Osteoblast (primary cell): ENCODE data around the gene HELZ. TPM values are rescaled to one million over a fixed set of nuclear protein-coding genes. Genes with fewer than 3 reads are reported as not detected.
"Not testable (repeated sequence)": the region's sequence is repeated elsewhere in the genome, so short reads cannot be mapped to it uniquely, and the experiment has no call there.

Source experiments
- DNase-seq: peaks from one replicate; pipeline ENCODE4 v3.0.0; 2011; ENCODE audit warnings: low spot score, mixed read lengths; ENCODE audit not compliant: insufficient read length; ENCODE audit errors: missing footprints
- H2AFZ ChIP-seq: 2 replicates; pipeline ENCODE4 v1.6.0; 2011; ENCODE audit warnings: mild to moderate bottlenecking, low read length
- H3K27ac ChIP-seq: 2 replicates; pipeline ENCODE4 v1.5.1; 2011; ENCODE audit warnings: mild to moderate bottlenecking, low read depth, low read length, moderate library complexity
- H3K27me3 ChIP-seq: 2 replicates; pipeline ENCODE4 v1.6.0; 2012; ENCODE audit warnings: mild to moderate bottlenecking, control low read depth, inconsistent platforms, low read length, moderate library complexity; ENCODE audit not compliant: insufficient read depth
- H3K36me3 ChIP-seq: 2 replicates; pipeline ENCODE4 v1.5.1; 2011; ENCODE audit warnings: mild to moderate bottlenecking, low read length, control low read depth, moderate library complexity; ENCODE audit not compliant: insufficient read depth
- H3K4me1 ChIP-seq: 2 replicates; pipeline ENCODE4 v1.5.1; 2011; ENCODE audit warnings: mild to moderate bottlenecking, low read length, control low read depth, moderate library complexity; ENCODE audit not compliant: insufficient read depth
- H3K4me2 ChIP-seq: 2 replicates; pipeline ENCODE4 v1.6.0; 2011; ENCODE audit warnings: mild to moderate bottlenecking, low read length; ENCODE audit not compliant: insufficient read depth
- H3K4me3 ChIP-seq: fragments of 200-600 bp; sonication (generic); 3 replicates; pipeline ENCODE4 v1.5.1; 2012; ENCODE audit warnings: mild to moderate bottlenecking, low read length, inconsistent platforms; ENCODE audit not compliant: insufficient read depth
- H3K79me2 ChIP-seq: 2 replicates; pipeline ENCODE4 v1.6.0; 2012; ENCODE audit warnings: mild to moderate bottlenecking, low read length, control low read depth, inconsistent platforms; ENCODE audit not compliant: insufficient read depth
- H3K9me3 ChIP-seq: 2 replicates; pipeline ENCODE4 v1.5.1; 2011; ENCODE audit warnings: low read depth, low read length, control low read depth
- H4K20me1 ChIP-seq: 2 replicates; pipeline ENCODE4 v1.6.0; 2012; ENCODE audit warnings: mild to moderate bottlenecking, low read length, control low read depth; ENCODE audit not compliant: insufficient read depth
- total RNA-seq: library from RNA; depleted of rRNA; stranded (reverse); fragments of >200 nt; gene quantifications from 2 replicates; pipeline ENCODE4 v1.2.3, GENCODE V29; 2012
- TF ChIP-seq, protein P1 (sequence below): IDR thresholded peaks from 2 replicates; pipeline ENCODE4 v1.5.1; 2011; ENCODE audit warnings: mild to moderate bottlenecking, low read depth, low read length, moderate library complexity; ENCODE audit errors: extremely low read depth

HELZ gene
- total RNA-seq, 1 donor, result 56.8 TPM

- no peak overlapping the region for H3K4me2 ChIP-seq
- DNase-seq, result no peak
- H3K27ac ChIP-seq, result no peak overlapping the region
- no peaks in the 10 kb centered on the region for H3K27me3 ChIP-seq
- H3K79me2 ChIP-seq, result no peaks in the 10 kb centered on the region
- H4K20me1 ChIP-seq, result peaks cover 2% of the 10 kb centered on the region
- H3K9me3 ChIP-seq, result no peaks in the 10 kb centered on the region
- peaks cover 7% of the 10 kb centered on the region for H3K4me1 ChIP-seq
- no peak overlapping the region for H3K4me3 ChIP-seq
- TF ChIP-seq, protein P1, sequence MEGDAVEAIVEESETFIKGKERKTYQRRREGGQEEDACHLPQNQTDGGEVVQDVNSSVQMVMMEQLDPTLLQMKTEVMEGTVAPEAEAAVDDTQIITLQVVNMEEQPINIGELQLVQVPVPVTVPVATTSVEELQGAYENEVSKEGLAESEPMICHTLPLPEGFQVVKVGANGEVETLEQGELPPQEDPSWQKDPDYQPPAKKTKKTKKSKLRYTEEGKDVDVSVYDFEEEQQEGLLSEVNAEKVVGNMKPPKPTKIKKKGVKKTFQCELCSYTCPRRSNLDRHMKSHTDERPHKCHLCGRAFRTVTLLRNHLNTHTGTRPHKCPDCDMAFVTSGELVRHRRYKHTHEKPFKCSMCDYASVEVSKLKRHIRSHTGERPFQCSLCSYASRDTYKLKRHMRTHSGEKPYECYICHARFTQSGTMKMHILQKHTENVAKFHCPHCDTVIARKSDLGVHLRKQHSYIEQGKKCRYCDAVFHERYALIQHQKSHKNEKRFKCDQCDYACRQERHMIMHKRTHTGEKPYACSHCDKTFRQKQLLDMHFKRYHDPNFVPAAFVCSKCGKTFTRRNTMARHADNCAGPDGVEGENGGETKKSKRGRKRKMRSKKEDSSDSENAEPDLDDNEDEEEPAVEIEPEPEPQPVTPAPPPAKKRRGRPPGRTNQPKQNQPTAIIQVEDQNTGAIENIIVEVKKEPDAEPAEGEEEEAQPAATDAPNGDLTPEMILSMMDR, result no peak
- peaks cover 39% of the 10 kb centered on the region for H3K36me3 ChIP-seq
- H2AFZ ChIP-seq, result no peak overlapping the region
Observed at GRCh38 chr17:67109111-67109510, 135.9 kb downstream of the HELZ start.

DNA sequence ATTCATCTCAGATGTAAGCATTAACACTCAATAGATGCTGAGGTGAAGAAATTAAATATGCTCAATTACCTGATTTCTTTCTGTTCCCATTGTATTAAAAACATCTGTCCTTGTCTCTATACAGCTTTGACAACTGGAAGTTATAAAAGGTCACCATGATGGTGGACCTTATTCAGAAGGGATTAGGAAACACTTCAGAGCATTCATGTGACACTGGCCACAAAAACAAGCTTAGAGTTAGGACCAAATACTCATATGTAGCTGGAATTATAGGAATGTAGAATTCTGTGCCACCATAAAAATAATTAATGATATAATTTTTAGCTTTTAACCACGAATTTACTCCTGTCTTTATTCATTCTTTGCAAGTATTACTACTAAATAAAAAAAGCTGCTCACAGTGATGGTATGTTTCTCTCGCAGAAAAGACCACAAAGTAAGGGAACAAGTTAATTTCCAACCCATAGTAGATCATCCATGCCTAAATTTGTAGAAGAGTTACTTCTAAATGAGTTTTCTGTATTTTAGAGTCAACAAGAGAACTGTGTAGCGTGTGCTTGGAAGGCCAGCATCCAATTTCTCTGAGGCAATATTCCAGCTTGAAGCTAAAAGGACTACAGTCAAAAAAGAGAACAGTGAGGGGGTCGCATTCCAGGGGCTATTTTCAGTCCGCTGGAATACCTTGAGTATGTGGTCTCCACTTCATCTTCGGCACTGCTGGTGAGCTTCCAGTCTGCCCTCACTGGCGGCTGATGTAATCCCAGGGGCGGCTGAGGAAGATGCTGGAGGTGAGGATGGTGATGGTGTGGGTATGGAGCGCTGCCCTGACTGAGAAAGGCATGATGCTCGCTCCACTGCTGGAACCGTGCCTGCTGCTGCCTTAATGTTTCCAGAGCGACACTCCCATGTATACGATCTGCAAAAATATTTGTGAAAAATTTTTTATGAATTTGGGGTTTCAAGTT, 136.9 kb downstream of the HELZ start:
- peaks cover 8% of the 10 kb centered on the region for H3K79me2 ChIP-seq
- DNase-seq, result no peak
- no peak overlapping the region for H3K27ac ChIP-seq
- no peak overlapping the region for H3K4me3 ChIP-seq
- H3K4me1 ChIP-seq, result peaks cover 7% of the 10 kb centered on the region
- no peaks in the 10 kb centered on the region for H3K9me3 ChIP-seq
- H3K27me3 ChIP-seq, result no peaks in the 10 kb centered on the region
- peaks cover 2% of the 10 kb centered on the region for H4K20me1 ChIP-seq
- H3K36me3 ChIP-seq, result peaks cover 33% of the 10 kb centered on the region
- no peak overlapping the region for H2AFZ ChIP-seq
- no peak overlapping the region for H3K4me2 ChIP-seq
- TF ChIP-seq, protein P1, result no peak

- no peak overlapping the region for H3K4me2 ChIP-seq
- DNase-seq, result no peak
- peaks cover 11% of the 10 kb centered on the region for H3K79me2 ChIP-seq
- no peak overlapping the region for H3K27ac ChIP-seq
- H3K4me3 ChIP-seq, result no peak overlapping the region
- H3K9me3 ChIP-seq, result no peaks in the 10 kb centered on the region
- H3K27me3 ChIP-seq, result no peaks in the 10 kb centered on the region
- TF ChIP-seq, protein P1, result no peak
- H4K20me1 ChIP-seq, result peaks cover 2% of the 10 kb centered on the region
- peaks cover 7% of the 10 kb centered on the region for H3K4me1 ChIP-seq
- H3K36me3 ChIP-seq, result peaks cover 30% of the 10 kb centered on the region
- H2AFZ ChIP-seq, result no peak overlapping the region
Observed at GRCh38 chr17:67107171-67107570, 137.8 kb downstream of the HELZ start.

DNA sequence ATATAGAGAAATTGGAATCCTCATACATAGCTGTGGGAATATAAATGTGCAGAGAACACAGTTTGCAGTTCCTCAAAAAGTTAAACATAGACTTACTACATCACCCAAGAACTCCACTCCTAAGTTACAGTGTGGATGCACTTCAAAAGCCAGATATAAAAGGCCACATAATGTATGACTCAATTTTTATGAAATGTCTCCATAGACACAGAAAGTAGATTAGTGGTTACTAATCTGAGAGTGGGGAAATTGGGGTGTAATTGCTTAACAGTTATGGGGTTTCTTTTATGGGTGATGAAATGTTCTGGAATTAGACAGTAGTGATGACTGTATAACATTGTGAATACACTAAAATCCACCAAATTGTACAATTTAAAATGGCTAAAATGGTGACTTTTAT, 139.8 kb downstream of the HELZ start:
- DNase-seq, result peak; percentile 68
- H3K4me3 ChIP-seq, result no peak overlapping the region
- TF ChIP-seq, protein P1, result no peak
- H2AFZ ChIP-seq, result no peak overlapping the region
- H3K4me2 ChIP-seq, result peak overlapping the region; percentile 11
- peaks cover 23% of the 10 kb centered on the region for H3K79me2 ChIP-seq
- H3K4me1 ChIP-seq, result peaks cover 11% of the 10 kb centered on the region
- no peaks in the 10 kb centered on the region for H3K27me3 ChIP-seq
- peaks cover 2% of the 10 kb centered on the region for H4K20me1 ChIP-seq
- H3K9me3 ChIP-seq, result no peaks in the 10 kb centered on the region
- H3K27ac ChIP-seq, result peak overlapping the region; percentile 67
- peaks cover 23% of the 10 kb centered on the region for H3K36me3 ChIP-seq

GRCh38 chr17:67104641-67105040, 140.4 kb downstream of the HELZ start:
- not testable (repeated sequence) for H4K20me1 ChIP-seq
- peaks cover 23% of the 10 kb centered on the region for H3K36me3 ChIP-seq

More at GRCh38 chr17:67104641-67105040, 140.4 kb downstream of the HELZ start:
- not testable (repeated sequence) for H3K4me2 ChIP-seq, DNase-seq, H3K4me3 ChIP-seq, H3K27me3 ChIP-seq, H2AFZ ChIP-seq, H3K9me3 ChIP-seq
- H3K27ac ChIP-seq, result peak overlapping the region; percentile 67
- peaks cover 11% of the 10 kb centered on the region for H3K4me1 ChIP-seq
- peaks cover 25% of the 10 kb centered on the region for H3K79me2 ChIP-seq
